HG03469 (cell line): ENCODE data around the gene EWSR1.
A peak's percentile ranks its signal among the peaks of the same experiment; 100 is the strongest.
"Not testable (repeated sequence)": the region's sequence is repeated elsewhere in the genome, so short reads cannot be mapped to it uniquely, and the experiment has no call there.

Experiments
- ATAC-seq: cut with Tn5 transposase; IDR thresholded peaks from one replicate; pipeline ENCODE4 v1.9.1; 2021; ENCODE audit warnings: mild to moderate bottlenecking, moderate library complexity, moderate number of reproducible peaks; ENCODE audit not compliant: unreplicated experiment

The EWSR1 gene

GRCh38 chr22:29247891-29248290 lies 20.2 kb upstream of the EWSR1 start:
- ATAC-seq, result not testable (repeated sequence)

GRCh38 chr22:29251265-29251664 lies 16.8 kb upstream of the EWSR1 start:
- ATAC-seq, result no peak

GRCh38 chr22:29251981-29252911 lies 15.8 kb upstream of the EWSR1 start:
- ATAC-seq, result no peak

GRCh38 chr22:29253561-29254285 lies 14.3 kb upstream of the EWSR1 start:
- ATAC-seq, result no peak

GRCh38 chr22:29254286-29254660 lies 13.8 kb upstream of the EWSR1 start:
- no peak for ATAC-seq

- no peak for ATAC-seq
These were observed 12.9 kb upstream of the EWSR1 start for GRCh38 chr22:29255064-29255621.

GRCh38 chr22:29256606-29257325 lies 11.3 kb upstream of the EWSR1 start:
- no peak for ATAC-seq

GRCh38 chr22:29257751-29258181 lies 10.3 kb upstream of the EWSR1 start:
- no peak for ATAC-seq

- ATAC-seq, result no peak
These were observed 9.4 kb upstream of the EWSR1 start for GRCh38 chr22:29258407-29259252.

- ATAC-seq, result no peak
These were observed 8.7 kb upstream of the EWSR1 start for GRCh38 chr22:29259253-29259899.

GRCh38 chr22:29260031-29260560 lies 8.0 kb upstream of the EWSR1 start:
- ATAC-seq, result no peak

GRCh38 chr22:29260601-29261315 lies 7.3 kb upstream of the EWSR1 start:
- ATAC-seq, result no peak

GRCh38 chr22:29263791-29264276 lies 4.2 kb upstream of the EWSR1 start:
- no peak for ATAC-seq

GRCh38 chr22:29265305-29265704 lies 2.8 kb upstream of the EWSR1 start:
- ATAC-seq, result no peak

GRCh38 chr22:29265929-29266328 lies 2.1 kb upstream of the EWSR1 start:
- ATAC-seq, result no peak

- no peak for ATAC-seq
These were observed 1.3 kb upstream of the EWSR1 start for GRCh38 chr22:29266564-29267461.

- ATAC-seq, result peak; percentile 8
These were observed 608 bp upstream of the EWSR1 start for GRCh38 chr22:29267462-29267857.
